HTERT RPE-1 (cell line): ENCODE measurements around the gene SPEM3.
"Not testable (repeated sequence)": the region's sequence is repeated elsewhere in the genome, so short reads cannot be mapped to it uniquely, and the experiment has no call there.

Source experiments
- in situ Hi-C: fragments of 300-500 bp; cut with MboI; formaldehyde crosslinking; loops from 4 replicates; pipeline ENCODE4 v1.14.3; 2020; ENCODE audit warnings: low sequenced_read_pairs

The SPEM3 gene

DNA sequence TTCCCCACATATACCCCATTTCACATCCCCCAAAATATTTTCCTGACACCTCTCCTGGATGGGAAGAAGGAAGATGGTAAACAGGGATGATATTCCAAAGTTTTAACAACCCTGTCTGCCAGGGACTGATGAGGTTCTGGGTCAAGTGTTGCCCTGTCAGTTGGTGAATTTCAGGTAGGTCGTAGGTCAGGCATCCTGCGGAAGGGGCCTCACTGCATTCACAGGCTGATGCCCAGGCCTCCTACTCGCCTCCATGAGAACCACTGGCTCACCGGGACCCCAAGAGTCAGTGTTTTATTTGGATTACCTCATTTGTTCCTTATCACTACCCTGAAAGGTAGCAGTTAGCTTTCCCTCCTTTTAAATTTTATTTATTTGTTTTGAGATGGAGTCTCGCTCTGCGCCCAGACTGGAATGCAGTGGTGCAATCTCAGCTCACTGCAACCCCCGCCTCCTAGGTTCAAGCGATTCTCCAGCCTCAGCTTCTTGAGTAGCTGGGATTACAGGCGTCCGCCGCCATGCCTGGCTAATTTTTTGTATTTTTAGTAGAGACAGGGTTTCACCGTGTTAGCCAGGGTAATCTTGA lies 40.2 kb downstream of the SPEM3 start:
- in situ Hi-C loops = no loop called here

DNA sequence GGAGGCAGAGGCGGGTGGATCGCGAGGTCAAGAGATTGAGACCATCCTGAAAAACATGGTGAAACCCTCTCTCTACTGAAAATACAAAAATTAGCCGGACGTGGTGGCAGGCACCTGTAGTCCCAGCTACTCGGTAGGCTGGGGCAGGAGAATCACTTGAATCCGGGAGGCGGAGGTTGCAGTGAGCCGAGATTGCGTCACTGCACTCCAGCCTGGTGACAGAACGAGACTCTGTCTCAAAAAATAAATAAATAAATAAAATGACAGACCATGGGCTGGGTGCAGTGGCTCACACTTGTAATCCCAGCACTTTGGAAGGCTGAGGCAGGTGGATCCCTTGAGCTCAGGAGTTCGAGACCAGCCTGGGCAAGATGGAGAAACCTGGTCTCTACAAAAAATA lies 41.2 kb downstream of the SPEM3 start:
- in situ Hi-C loops = not testable (repeated sequence)

DNA sequence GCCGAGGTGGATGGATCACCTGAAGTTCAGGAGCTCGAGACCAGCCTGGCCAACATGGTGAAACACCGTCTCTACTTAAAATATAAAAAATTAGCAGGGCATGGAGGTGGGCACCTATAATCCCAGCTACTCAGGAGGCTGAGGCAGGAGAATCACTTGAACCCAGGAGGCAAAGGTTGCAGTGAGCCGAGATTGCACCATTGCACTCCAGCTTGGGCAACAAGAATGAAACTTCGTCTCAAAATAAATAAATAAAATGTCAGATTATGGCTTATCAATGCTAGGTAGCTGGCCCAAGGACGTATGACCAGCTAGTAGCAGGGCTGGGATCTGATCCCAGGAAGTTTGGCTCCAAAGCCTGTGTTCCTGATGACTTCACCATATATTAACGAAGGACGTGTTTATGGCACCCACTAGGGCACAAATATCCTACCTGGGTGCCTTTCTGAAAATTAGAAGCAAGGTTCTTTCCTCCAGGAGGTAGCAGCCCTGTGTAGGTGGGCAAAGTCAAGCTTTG lies 41.9 kb downstream of the SPEM3 start:
- in situ Hi-C loops = not testable (repeated sequence)

DNA sequence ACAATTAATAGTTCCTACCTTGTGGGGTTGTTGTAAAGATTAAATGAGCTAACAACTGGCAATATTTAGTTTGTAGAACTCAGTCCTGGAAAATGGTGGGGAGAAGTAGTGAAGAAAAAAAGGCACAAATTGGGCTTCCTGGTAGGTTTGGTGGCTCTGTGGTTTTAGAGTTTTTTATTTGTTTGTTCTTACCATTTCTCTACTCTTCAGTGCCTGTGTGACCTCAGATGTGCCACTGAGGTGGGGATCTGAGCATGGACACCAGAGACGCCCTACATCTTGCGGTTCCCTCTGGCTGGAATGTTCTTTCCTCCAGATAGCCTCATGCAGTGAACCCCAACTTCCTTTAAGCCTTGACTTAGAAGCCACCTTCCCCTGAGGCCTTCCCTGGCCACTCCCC lies 43.1 kb downstream of the SPEM3 start:
- in situ Hi-C loops = no loop called here

DNA sequence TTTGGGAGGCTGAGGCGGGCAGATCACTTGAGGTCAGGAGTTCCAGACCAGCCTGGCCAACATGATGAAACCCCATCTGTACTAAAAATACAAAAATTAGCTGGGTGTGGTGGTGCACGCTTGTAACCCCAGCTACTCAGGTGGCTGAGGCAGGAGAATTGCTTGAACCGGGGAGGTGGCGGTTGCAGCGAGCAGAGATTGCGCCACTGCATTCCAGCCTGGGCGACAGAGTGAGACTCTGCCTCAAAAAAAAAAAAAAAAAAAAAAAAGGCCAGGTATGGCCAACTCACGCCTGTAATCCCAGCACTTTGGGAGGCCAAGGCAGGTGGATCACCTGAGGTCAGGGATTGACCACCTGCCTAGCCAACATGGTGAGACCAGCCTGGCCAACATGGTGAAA lies 46.1 kb downstream of the SPEM3 start:
- in situ Hi-C loops = not testable (repeated sequence)

DNA sequence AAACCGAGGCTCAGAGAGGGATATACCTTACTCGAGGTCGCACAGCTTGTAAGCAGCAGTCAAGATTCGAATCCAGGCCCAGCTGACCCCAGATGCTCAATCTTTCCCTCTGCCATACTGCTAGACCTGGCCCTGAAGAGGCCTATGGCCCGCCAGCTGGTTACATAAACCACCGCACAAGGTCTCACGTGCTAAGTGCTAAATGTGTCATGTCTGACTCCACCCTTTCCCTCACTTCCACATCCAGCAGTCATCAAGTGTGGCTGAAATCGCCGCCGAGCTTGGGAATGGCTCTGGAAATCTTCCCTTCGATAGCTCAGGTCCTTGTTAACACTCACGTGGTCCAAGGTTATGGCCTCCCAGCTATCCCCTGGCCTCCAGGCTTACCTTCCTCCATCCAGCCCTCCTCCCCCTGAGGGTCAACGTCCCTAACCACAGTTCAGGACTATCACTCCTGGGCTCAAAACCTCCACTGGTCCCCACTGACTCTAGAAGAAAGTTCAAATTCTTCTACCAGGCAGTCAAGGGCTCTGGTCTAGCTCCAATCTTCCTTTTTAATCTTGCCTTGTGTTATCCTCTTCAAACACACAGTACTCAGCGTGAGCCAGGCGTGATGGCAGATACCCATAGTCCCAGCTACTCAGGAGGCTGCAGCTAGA lies 47.2 kb downstream of the SPEM3 start:
- in situ Hi-C loops = no loop called here

DNA sequence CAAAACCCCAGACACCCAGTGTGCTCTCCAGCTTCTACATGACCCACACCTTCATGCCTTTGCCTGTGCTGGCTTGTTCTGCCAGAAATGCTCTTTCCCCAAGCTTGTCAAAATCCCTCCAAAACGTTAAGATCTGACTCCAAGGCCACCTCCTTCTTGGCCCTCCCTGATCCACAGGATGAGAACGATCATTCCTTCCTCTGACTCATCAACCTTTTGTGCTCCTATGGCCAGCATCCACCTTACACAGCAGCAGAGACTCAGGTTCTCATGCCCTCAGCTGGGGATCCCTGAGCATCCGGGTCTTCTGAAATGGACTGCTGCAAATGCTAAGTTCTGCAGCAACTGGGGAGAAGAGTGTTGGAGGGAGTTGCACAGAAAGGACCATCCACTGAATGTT lies 47.8 kb downstream of the SPEM3 start:
- in situ Hi-C loops = no loop called here

DNA sequence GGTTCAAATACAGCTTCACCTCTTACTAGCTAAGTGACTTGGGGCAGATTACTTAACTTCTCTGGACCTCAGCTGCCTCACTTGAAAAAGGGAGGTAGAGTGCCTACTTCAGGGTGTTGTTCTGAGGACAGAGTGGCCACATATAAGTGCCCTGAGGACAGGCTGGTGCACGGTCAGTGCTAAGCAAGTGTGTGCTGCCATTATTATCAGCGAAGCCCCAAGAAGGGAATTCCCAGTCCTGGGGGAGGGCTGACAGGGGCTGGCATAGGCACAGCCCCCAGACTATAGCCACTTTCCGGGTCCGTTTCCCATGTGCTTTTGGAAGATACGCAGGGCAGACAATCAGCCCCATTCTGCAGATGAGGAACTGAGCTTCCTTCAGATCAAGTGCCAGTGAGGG lies 48.3 kb downstream of the SPEM3 start:
- in situ Hi-C loops = no loop called here

DNA sequence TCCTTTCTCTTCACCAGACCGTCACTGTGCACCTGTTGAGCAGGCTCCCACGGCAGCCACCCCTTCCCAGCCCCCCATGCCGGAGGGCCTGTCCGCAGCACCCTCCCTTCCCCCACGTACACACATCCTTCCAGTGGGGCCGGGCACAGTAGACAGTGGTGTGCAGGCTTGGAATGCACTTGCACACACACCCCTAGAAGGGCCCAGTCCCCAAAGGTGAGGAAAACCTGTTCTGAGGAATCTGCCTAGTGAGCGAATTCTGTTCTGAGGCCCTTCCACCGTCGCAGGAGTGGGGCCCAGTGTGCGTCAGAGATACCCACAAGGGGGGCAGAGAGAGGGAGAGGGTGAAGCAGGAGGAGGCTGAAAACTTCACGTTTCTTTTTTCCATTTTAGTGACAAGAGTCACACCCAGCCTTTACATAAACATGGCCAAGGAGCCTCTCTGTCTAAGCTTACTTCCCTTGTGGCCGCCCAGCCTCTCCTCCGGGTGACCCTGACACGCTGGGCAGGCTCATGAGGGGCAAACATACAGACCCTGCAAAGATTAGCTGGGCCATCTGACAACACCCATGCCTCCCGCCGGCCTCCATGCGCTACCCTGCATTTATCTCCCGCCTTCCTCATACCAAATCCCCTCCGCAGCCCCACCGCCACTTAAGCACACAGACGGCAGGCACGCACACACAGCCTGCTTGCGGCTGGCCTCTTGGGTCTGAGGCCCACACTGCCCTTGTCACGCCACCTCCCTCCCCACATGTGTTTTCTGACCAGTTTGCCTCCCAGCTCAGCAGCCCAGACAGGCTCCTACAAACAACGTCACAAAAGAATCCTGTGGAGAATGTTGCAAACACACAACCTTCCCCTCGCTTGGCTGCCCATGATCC lies 49.0 kb downstream of the SPEM3 start:
- in situ Hi-C loops = no loop called here

DNA sequence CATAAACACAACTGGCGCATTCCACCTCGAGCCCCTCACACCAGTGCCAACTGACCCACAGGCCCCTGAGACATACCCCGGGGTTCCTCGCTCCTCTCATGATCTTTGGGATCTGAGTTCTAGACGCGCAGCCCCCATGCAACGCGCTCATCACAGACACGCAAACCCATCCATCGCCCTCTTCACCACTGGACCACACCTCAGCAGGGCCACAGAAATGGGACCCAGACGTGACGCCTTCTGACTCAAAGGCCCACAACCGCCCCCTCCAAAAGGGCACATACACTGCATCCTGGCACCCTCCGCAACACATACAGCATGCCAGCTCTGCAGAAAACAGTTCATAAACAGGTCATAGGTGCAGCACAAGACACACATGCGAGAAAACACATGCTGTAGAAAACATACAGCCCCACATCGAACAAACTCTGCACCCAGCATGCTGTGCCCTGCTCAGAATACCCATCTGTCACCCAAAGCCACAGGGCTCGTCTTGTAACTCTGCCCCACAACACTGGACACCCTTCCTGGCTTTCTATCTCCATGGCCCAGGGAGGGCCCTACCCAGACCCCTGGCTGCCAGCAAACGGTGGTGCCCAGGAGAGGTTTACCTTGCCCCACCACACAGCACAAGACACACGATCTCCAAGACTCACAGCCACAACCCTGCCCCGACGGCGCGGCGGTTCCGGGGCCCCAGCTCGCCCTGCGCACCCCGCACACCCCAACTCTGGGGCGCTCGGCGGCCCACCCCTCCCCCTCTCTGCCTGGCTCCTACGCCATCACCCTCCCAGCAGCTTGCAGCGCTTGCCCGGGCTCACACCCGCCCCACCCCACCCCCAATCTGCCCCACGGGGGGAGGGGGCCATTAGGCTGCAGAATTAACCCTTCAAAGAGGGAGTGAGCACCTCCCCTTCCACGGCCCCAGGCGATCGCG lies 49.9 kb downstream of the SPEM3 start:
- in situ Hi-C loops = no loop called here

DNA sequence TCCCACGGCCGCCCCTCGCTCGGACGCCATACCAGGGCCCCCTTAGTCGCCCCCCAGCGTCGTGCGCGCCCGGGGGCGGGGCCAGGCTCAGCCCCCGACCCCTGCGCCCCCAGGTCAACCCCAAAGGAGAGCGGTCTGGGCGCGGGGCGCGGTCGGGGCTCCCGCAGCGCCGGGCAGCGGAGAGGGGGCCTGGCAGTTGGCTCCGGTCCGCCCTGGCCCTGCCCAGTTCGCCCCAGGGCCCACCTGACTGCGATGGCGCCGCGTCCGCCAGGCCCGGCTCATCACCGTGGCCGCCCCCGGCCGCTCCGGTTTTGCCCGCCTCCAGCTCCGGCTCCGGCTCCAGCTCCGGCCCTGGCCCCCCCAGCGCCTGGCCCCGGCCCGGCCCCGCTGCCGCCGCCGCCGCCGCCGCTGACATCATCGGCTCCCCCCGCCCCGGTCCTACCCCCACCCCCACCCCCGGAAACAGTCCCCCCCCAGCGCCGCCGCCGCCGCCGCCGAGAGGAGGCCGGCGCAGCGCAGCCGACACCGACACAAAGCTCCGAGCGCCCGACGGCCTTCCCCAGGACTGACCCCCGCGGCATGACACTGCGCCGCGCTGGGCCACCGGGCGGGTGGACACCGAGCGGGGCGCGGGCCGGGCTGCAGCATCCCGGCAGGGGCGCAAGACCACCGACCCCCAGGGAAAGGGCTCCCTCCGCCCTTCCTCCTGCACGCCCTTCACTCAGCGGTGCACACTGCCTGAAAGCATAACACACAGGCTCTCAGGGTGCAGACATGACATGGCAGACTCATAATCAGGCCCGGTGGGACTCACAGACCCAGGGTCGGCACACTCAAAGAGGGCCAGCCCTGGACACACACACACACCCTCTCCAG lies 50.8 kb downstream of the SPEM3 start, which contains the start of gene ZBTB4:
TSS of gene ZBTB4 (minus strand) at position 419 of the 876 bp plus-strand sequence. CDS start 12,830 bp downstream, outside the sequence.
- in situ Hi-C loops = no loop called here

DNA sequence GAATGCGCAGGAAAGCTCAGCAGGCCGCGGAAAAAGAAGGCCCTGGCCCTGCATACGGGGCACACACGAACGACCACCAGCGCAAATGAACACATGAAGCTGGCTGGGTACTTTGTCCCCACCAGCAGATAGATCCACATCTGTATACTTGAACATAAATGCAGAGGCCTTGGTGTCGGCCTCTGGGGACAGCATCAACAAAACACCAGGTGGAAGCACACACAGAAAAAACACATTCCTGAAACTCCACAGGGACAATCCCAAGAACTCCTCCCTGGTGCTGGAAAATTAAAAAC lies 51.4 kb downstream of the SPEM3 start:
- in situ Hi-C loops = no loop called here

DNA sequence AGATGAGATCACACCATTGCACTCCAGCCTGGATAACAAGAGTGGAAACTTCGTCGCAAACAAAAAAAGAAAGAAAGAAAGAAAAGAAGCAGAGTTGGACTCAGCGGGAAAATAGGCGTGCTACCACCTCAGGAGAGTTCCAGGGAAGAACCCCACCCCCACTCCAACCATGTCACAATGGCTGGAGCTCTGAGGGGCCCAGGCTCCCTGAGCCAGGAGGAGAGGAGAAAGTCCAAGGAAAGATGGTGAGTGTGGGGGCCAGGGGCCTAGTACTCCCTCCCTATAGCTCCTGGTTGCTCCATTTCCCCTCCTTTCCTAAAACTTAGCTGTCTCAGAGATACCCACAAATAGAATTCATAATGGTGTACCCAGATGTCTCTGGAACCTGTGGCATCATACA lies 52.6 kb downstream of the SPEM3 start, which contains the start of gene SLC35G6:
TSS of gene SLC35G6 (plus strand) at position 172 of the 400 bp plus-strand sequence. CDS start at position 243, 71 bp downstream.
- in situ Hi-C loops = not testable (repeated sequence)

DNA sequence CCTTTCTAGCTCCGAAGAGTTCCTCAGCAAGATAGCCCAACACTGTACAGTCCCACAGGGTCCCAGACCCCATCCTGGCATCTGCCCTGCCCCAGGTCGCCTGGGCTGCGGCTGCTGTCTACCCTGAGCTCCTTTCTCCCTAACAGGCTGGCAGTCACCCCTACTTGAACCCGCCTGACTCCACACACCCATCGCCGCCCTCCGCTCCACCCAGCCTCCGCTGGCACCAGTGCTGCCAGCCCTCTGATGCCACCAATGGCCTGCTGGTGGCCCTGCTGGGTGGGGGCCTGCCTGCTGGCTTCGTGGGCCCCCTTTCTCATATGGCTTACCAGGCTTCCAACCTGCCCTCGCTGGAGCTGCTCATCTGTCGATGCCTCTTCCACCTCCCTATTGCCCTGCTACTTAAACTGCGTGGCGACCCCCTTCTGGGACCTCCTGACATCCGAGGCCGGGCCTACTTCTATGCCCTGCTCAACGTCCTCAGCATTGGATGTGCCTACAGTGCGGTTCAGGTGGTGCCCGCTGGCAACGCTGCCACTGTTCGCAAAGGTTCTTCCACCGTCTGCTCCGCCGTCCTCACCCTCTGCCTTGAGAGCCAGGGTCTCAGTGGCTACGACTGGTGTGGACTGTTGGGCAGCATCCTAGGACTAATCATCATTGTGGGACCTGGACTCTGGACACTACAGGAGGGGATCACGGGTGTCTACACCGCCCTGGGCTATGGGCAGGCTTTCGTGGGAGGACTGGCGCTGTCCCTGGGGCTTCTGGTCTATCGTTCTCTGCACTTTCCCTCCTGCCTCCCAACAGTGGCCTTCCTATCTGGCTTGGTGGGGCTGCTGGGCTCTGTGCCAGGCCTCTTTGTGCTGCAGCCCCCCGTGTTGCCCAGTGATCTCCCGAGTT lies 53.4 kb downstream of the SPEM3 start:
- in situ Hi-C loops = not testable (repeated sequence)
